HG02885 (cell line): Measurements from ENCODE around the gene MALRD1.
"Not testable (repeated sequence)": the region's sequence is repeated elsewhere in the genome, so short reads cannot be mapped to it uniquely, and the experiment has no call there.

Experiments
- ATAC-seq: cut with Tn5 transposase; IDR thresholded peaks from one replicate; pipeline ENCODE4 v1.9.1; 2021; ENCODE audit warnings: mild to moderate bottlenecking; ENCODE audit not compliant: unreplicated experiment, poor library complexity

The MALRD1 gene

GRCh38 chr10:19742144-19742543 lies 693.5 kb downstream of the MALRD1 start:
- ATAC-seq = not testable (repeated sequence)

DNA sequence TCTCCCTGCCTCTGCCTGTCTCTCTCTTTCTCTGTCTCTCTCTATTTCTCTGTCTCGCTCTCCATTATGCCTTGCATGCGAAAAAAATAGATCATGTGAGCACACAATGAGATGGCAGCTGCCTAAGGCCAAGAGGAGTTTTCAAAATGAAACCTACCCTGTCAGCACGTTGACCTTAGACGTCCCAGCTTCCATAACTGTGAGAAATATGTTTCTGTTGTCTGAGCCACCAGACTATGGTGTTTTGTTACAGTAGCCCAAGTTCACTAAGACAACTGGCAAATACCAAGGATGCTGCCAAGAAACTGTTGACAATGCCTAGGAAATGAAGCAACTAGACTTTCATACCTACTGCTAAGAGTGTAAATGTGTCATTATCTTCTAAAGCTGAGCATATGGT lies 697.1 kb downstream of the MALRD1 start:
- no peak for ATAC-seq

- no peak for ATAC-seq
Measured at GRCh38 chr10:19749185-19749729, 700.7 kb downstream of the MALRD1 start.

GRCh38 chr10:19750972-19751371 lies 702.4 kb downstream of the MALRD1 start:
- no peak for ATAC-seq

DNA sequence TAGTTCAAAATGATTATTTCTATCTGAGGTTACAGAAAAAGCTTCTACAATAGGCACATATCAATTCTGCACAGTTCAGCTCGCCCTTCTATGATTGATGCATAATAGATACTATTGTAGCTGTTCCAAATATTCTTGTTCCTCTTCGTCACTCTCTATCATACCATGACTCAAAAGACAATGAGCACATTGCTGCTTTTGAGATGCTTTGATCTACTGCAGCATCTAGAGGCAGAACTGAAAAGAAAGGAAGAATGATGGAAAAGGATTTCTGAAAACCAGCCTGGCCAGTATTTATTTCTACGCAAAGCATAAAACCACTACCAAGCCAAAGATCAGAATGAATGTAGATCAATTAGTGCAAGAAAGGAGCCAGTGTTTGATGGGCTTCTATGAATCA lies 708.3 kb downstream of the MALRD1 start:
- ATAC-seq = no peak

DNA sequence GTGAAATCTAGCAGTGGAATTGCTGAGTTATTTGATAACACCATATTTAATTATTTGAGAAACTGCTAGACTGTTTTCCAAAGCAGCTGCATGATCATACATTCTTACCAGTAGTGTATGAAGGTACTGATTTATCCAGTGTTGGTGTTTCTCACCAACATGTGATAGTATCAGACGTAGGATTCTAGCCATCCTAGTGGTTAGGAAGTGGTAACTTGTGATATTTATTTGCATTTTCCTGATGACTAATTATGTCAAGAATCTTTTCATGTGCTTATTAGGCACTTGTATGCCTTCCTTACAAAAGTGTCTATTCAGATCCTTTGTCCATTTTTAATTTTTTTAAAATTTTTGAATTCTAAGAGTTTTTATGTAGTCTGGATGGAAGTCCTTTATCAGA lies 713.4 kb downstream of the MALRD1 start:
- no peak for ATAC-seq

DNA sequence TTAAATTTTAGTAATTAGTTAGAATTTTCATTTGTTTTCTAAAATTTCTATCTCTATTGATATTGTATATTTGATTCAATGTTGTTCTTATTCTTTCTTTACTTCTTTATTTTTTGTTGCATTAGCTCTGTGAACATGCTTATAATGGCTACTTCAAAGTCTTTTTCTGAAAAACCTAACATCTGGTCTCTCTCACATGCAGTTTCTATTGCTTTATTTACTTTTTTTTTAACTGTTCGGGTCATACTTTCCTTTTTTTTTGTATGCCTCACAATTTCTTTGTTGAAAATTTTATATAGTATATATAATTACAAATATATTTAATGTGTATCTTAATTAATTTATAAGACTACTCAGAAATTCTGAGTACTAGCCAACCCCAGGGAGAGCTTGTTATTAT lies 715.5 kb downstream of the MALRD1 start:
- no peak for ATAC-seq

DNA sequence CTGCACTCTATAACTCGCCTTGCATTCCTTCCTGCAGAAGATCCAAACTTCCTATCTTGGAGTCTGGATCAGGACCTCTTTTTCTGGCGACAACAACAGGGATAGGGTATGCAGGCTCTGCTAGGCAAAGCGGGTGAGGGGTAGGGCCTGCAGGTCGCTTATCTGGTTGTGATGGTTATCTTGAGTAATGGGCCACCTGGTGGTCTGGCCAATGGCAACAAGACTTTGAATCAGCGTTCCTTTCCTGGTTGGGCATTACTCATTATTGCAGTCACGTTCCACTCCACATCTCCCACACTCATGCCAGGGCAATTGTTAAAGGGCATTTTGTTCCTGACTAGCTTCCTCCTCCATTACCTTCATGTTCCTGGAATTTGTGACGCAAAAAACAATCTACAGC lies 719.3 kb downstream of the MALRD1 start:
- ATAC-seq = no peak

- ATAC-seq = not testable (repeated sequence)
Measured at GRCh38 chr10:19769826-19770225, 721.2 kb downstream of the MALRD1 start.

DNA sequence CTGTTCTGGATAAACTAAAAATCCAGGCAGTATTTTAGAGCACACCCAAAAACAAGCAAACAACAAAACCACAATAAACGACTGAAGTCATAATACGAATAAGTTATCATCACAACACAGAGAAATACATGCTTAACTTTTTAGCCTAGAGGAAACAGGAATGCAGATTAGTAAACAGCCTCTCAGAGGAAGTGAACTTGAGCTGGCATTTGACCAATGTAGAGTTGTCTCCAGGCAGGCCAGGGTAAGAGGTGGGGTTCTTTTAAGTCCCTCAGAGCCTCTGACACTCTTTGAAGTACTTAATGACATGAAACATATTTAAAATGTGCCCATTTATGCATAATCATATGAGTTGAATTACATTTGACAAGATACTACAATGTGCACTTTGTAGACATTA lies 724.4 kb downstream of the MALRD1 start:
- no peak for ATAC-seq

DNA sequence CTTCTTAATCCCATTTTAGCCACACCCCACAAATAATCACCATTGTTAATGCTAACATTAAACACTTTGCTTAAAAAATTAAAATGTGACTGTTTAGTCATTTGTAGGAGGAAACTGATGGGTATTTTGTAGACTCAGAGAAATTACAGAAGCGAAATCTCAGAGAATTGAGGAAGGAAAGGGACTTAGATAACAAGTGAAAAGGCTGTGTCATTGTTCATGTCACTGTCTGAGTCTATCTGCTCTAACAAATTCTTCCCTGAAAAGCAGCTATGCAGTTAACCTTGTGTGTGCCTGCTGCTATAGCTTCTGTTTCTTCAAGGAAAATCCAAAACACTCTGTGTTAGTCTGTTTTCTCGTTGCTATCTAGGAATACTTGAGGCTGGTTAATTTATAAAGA lies 726.7 kb downstream of the MALRD1 start:
- ATAC-seq = no peak

- no peak for ATAC-seq
Measured at GRCh38 chr10:19777806-19778205, 729.2 kb downstream of the MALRD1 start.

DNA sequence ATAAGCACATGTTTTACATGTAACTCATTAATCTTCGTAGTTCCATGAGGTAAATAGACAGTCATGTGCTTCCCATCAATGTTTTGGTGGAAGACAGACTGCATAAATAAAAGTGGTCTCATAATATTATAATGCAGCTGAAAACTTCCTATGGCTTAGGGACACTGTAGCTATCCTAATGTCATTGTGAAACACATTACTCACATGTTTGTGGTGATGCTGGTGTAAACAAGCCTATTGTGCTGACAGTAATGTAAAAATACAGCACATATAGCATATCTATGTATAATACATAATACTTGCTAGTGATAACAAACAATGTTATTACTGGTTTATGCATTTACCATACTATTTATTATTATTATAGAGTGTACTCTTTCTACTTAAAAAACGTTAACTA lies 730.4 kb downstream of the MALRD1 start:
- no peak for ATAC-seq

DNA sequence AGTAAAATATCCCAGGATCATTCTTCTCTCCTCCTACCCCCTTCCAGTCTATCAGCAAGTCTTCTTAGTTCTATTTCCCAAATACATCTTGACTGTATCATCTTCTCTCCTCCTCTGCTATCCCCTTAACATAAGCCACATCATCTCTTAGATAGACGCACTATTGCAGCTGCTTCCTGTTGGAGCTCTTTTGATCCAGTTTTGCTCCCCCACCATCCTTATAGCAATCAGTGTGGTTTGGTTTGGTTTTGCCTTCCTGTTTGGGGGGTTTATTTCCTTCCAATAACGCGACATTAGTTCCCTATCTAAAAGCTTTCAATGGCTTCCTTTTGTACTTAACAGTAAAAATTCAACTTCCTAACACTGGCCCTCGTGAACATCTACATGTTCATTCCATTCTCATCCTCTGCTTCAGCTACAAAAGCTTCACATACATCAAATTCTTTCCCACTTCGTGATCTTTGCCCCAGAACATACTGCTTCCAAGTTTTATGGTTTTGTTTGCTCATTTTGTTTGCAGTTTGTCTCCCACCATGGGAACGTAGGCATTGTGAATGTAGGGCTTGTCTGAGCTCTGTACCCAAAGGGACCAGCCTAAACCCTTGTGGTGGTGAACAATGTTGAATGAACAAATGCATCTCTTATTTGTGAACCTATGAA lies 734.0 kb downstream of the MALRD1 start:
- ATAC-seq = no peak

DNA sequence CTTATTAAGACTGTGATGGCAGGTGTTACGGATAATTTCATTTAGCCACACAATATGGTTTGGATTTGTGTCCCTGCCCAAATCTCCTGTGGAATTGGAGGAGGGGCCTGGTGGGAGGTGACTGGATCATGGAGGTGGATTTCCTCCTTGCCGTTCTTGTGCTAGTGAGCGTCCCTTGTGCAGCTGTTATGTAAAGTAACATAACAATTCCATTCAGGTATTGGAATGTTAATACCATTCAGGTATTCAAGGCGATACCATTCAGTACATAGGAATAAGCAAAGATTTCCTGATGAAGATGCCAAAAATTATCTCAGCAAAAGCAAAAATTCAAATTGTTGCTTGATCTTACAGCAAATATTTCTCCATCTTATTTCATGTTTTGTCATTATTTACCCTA lies 735.1 kb downstream of the MALRD1 start:
- no peak for ATAC-seq
